Stimulated activated CD4-positive, alpha-beta T cell treated with anti-CD3 and anti-CD28 coated beads, Interleukin-4, amount 100 ng/mL, for 4 hours (primary cell): Measurements from ENCODE around the gene SNRPE.

ENCODE experiments used
- DNase-seq, 2 experiments: peaks; one replicate each; pipeline ENCODE4 v3.0.0-alpha.2; 2020

SNRPE gene

DNA sequence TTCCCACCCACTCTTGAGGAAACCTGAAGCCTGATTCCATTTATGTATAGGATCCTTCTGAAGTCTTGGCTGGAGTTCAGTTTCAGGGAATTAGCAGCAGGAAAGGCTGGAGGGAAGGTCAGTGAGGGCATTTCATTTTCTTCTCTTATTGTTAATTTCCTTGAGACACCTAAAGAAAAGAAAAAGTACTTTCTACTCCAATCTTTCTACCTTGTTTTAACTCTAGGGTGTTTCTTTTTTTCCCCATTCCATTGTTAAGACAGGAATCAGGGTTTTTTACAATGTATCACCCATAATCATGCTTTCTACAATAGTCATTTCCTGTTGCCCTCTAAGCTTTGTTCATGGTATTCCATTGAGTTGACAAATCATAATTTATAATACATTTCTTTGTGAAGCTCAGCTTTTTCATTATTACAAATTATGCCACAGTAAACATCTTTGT lies 27.4 kb downstream of the SNRPE start:
- no peak for DNase-seq

- no peak for DNase-seq
Measured at GRCh38 chr1:203891950-203892349, 30.6 kb downstream of the SNRPE start.

- DNase-seq: no peak
Measured at GRCh38 chr1:203898458-203899352, 37.3 kb downstream of the SNRPE start.

DNA sequence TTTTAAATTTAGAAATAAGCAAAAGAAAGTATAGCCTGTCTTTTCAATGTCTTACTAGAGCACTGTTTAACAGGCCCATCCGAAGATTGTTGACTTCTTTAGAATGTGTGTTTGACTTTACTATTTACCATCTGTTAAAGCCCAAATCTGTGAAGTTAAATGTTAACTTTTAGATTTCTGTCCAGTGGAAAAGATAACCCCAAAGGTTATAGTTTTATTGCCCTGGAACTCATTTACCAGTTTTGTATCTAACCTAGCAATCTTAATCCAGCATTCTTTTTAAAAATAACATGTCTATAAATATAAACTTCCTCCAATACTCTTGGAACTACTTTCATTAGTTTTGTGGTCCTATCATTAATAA lies 37.9 kb downstream of the SNRPE start:
- DNase-seq: no peak

- no peak for DNase-seq
Measured at GRCh38 chr1:203899869-203900714, 38.7 kb downstream of the SNRPE start.

- no peak for DNase-seq
Measured at GRCh38 chr1:203901581-203901980, 40.2 kb downstream of the SNRPE start.

DNA sequence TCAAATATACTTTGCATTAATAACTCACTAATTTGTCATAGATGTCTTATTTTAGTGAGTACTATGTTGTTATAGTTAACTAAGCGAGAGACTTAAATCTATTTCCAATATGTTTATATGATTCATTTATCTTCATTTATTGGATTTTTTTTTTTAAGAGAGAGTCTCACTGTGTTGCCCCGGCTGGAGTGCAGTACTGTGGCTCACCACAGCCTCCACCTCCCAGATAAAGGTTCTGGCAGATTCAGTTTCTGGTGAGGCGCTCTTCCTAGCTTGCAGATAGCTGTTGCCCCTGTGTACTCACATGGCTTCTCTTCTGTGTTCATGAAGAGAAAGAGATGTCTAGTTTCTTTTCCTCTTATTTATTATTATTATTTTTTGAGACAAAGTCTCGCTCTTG lies 43.9 kb downstream of the SNRPE start:
- no peak for DNase-seq

DNA sequence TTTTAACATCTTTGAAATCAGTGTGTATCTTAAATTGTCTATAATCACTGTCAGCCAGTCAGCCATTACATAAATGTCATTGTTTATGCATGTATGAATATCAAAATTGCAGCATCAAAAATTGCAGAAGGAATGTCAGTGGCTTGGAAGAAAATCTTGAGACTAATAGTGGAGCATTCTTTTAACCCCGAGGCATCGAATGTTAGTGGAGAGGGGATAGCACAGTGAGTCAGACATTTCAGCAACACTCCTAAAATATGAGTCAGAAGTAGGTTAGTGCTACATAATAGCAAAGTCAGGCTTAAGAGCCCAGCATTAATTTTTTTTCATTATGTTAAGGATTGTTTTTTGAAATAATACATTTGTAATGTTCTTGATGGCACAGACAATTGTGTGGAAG lies 45.5 kb downstream of the SNRPE start:
- no peak for DNase-seq

DNA sequence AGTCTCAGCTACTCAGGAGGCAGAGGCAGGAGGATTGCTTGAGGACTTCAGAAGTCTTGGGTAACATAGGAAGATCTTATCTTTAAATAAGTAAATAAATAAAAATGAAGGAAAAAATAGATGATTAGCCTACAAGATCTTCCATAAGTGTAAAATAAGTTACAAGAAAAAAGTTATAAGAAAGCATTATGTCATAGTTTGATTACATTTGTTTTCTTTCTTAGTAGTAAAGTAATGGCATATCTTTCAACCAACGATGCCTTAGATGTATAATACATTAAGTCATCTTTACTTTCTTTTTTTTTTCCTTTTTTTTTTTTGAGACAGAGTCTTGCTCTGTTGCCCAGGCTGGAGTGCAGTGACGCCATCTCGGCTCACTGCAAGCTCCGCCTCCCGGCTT lies 46.5 kb downstream of the SNRPE start:
- no peak for DNase-seq

GRCh38 chr1:203911806-203912205 lies 50.4 kb downstream of the SNRPE start:
- DNase-seq: no peak

GRCh38 chr1:203913073-203913521 lies 51.7 kb downstream of the SNRPE start:
- no peak for DNase-seq

GRCh38 chr1:203914292-203914691 lies 52.9 kb downstream of the SNRPE start:
- DNase-seq: no peak

GRCh38 chr1:203915811-203916210 lies 54.4 kb downstream of the SNRPE start:
- no peak for DNase-seq

DNA sequence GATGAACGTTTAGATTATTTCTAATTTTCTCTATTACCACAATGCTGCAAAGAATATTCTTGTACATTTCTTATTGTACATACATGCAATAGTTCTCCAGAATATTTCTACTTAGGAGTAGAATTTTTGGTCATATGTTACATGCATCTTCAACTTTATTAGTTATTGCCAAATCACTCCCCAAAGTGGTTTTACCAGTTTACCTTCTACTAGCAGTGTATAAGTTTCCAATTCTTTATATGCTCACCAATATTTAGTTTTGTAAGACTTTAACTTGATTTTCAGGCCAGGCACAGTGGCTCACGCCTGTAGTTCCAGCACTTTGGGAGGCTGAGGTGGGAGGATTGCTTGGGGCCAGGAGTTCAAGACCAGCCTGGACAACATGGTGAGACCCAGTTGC lies 55.4 kb downstream of the SNRPE start:
- no peak for DNase-seq
